ENCODE data around the gene TENM4.

DNA sequence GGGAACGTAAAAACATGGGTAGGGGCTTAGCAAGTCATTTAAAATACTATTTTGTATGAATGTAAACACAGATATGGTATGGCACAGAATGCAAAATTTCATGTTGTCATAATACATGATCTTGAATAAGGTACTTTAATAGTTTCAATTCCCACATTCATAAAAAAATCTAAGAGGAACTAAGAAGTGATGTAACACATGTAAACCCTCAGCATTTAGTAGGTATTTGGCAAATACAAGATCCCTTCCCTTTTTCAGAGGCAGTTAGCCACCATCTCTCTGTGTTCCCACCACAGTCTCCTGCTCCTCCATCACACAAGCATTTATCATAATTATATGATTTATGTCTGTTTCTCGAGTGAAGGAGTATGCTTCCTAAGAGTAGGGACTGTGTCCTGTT, 251.8 kb downstream of the TENM4 start:
- TF ChIP-seq CTCF (IDR thresholded peaks at IDR 0.05) (no peak), SIN3A (IDR thresholded peaks at IDR 0.05; ENCODE audit: borderline replicate concordance, insufficient read depth, low read depth, low read length) (no peak)
- TF ChIP-seq, protein P1, sequence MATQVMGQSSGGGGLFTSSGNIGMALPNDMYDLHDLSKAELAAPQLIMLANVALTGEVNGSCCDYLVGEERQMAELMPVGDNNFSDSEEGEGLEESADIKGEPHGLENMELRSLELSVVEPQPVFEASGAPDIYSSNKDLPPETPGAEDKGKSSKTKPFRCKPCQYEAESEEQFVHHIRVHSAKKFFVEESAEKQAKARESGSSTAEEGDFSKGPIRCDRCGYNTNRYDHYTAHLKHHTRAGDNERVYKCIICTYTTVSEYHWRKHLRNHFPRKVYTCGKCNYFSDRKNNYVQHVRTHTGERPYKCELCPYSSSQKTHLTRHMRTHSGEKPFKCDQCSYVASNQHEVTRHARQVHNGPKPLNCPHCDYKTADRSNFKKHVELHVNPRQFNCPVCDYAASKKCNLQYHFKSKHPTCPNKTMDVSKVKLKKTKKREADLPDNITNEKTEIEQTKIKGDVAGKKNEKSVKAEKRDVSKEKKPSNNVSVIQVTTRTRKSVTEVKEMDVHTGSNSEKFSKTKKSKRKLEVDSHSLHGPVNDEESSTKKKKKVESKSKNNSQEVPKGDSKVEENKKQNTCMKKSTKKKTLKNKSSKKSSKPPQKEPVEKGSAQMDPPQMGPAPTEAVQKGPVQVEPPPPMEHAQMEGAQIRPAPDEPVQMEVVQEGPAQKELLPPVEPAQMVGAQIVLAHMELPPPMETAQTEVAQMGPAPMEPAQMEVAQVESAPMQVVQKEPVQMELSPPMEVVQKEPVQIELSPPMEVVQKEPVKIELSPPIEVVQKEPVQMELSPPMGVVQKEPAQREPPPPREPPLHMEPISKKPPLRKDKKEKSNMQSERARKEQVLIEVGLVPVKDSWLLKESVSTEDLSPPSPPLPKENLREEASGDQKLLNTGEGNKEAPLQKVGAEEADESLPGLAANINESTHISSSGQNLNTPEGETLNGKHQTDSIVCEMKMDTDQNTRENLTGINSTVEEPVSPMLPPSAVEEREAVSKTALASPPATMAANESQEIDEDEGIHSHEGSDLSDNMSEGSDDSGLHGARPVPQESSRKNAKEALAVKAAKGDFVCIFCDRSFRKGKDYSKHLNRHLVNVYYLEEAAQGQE (IDR thresholded peaks at IDR 0.05; ENCODE audit: insufficient read depth in 1 of 2, low read depth in 2 of 2, low read length in 1 of 2) = no peak
